ENCODE results near the gene ITPRID1.
"Not testable (repeated sequence)": the region's sequence is repeated elsewhere in the genome, so short reads cannot be mapped to it uniquely, and the experiment has no call there.

ITPRID1 gene

GRCh38 chr7:31517513-31517912 lies 3.6 kb downstream of the ITPRID1 start:
- DNase-seq = no peak

- no peak for DNase-seq
Observed at GRCh38 chr7:31518766-31519165, 4.9 kb downstream of the ITPRID1 start.

GRCh38 chr7:31521336-31522010 lies 7.6 kb downstream of the ITPRID1 start:
- DNase-seq = no peak

GRCh38 chr7:31526864-31527263 lies 13.0 kb downstream of the ITPRID1 start:
- no peak for DNase-seq

GRCh38 chr7:31529103-31529502 lies 15.2 kb downstream of the ITPRID1 start:
- no peak for DNase-seq

GRCh38 chr7:31540651-31541185 lies 26.8 kb downstream of the ITPRID1 start:
- DNase-seq = not testable (repeated sequence)

GRCh38 chr7:31545549-31545948 lies 31.7 kb downstream of the ITPRID1 start:
- no peak for DNase-seq

- no peak for DNase-seq
Observed at GRCh38 chr7:31549611-31550010, 35.7 kb downstream of the ITPRID1 start.

GRCh38 chr7:31550432-31550831 lies 36.5 kb downstream of the ITPRID1 start:
- DNase-seq = no peak

- no peak for DNase-seq
Observed at GRCh38 chr7:31553661-31554081, 39.8 kb downstream of the ITPRID1 start.

GRCh38 chr7:31562002-31562401 lies 48.1 kb downstream of the ITPRID1 start:
- DNase-seq = no peak

- no peak for DNase-seq
Observed at GRCh38 chr7:31563522-31563921, 49.6 kb downstream of the ITPRID1 start.

- DNase-seq = no peak
Observed at GRCh38 chr7:31563951-31564350, 50.1 kb downstream of the ITPRID1 start.

- no peak for DNase-seq
Observed at GRCh38 chr7:31564661-31565060, 50.8 kb downstream of the ITPRID1 start.

GRCh38 chr7:31569528-31569927 lies 55.6 kb downstream of the ITPRID1 start:
- no peak for DNase-seq

- DNase-seq = no peak
Observed at GRCh38 chr7:31583526-31583925, 69.6 kb downstream of the ITPRID1 start.

GRCh38 chr7:31583942-31584341 lies 70.1 kb downstream of the ITPRID1 start:
- no peak for DNase-seq

- no peak for DNase-seq
Observed at GRCh38 chr7:31595390-31595789, 81.5 kb downstream of the ITPRID1 start.

- DNase-seq = peak; percentile 20
Observed at GRCh38 chr7:31602041-31602625, 88.2 kb downstream of the ITPRID1 start.

- DNase-seq = peak; percentile 34
Observed at GRCh38 chr7:31603046-31603445, 89.2 kb downstream of the ITPRID1 start.

GRCh38 chr7:31613604-31614003 lies 99.7 kb downstream of the ITPRID1 start:
- no peak for DNase-seq

- no peak for DNase-seq
Observed at GRCh38 chr7:31633467-31633866, 119.6 kb downstream of the ITPRID1 start.

- peak; percentile 79 for DNase-seq
Observed at GRCh38 chr7:31633894-31634494, 120.1 kb downstream of the ITPRID1 start.

GRCh38 chr7:31640381-31640780 lies 126.5 kb downstream of the ITPRID1 start:
- no peak for DNase-seq
